ENCODE results near the gene FAM193A. TPM values are rescaled to one million over a fixed set of nuclear protein-coding genes. Genes with fewer than 3 reads are reported as not detected.

The FAM193A gene
- total RNA-seq, 1 donor from 2014 or later, result 19.8 TPM

- TF ChIP-seq CTCF (IDR thresholded peaks at IDR 0.05; ENCODE audit: insufficient read depth, low read length, poor library complexity, severe bottlenecking), result no peak
- Histone ChIP-seq H3K4me3 (ENCODE audit: low read depth, low read length) (no peak overlapping the region), H3K27me3 (ENCODE audit: control insufficient read depth, insufficient read depth, low read length) (no peaks in the 10 kb centered on the region), H3K36me3 (ENCODE audit: control insufficient read depth, insufficient read depth, low read length) (no peaks in the 10 kb centered on the region)
- DNase-seq (ENCODE audit: low read depth), result no peak
These were observed 214.5 kb downstream of the FAM193A start for GRCh38 chr4:2750719-2751605.

- no peak for DNase-seq (ENCODE audit: low read depth)
- H3K4me3 ChIP-seq (ENCODE audit: low read depth, low read length), result no peak overlapping the region
- no peaks in the 10 kb centered on the region for H3K27me3 ChIP-seq (ENCODE audit: control insufficient read depth, insufficient read depth, low read length)
- no peak for TF ChIP-seq CTCF (IDR thresholded peaks at IDR 0.05; ENCODE audit: insufficient read depth, low read length, poor library complexity, severe bottlenecking)
- H3K36me3 ChIP-seq (ENCODE audit: control insufficient read depth, insufficient read depth, low read length), result no peaks in the 10 kb centered on the region
These were observed 217.0 kb downstream of the FAM193A start for GRCh38 chr4:2753436-2753835.

GRCh38 chr4:2754848-2755819 lies 218.7 kb downstream of the FAM193A start:
- H3K36me3 ChIP-seq (ENCODE audit: control insufficient read depth, insufficient read depth, low read length), result no peaks in the 10 kb centered on the region
- TF ChIP-seq CTCF (IDR thresholded peaks at IDR 0.05; ENCODE audit: insufficient read depth, low read length, poor library complexity, severe bottlenecking), result no peak
- DNase-seq (ENCODE audit: low read depth), result no peak
- peak overlapping the region; percentile 83 for H3K4me3 ChIP-seq (ENCODE audit: low read depth, low read length)
- H3K27me3 ChIP-seq (ENCODE audit: control insufficient read depth, insufficient read depth, low read length), result no peaks in the 10 kb centered on the region

- H3K36me3 ChIP-seq (ENCODE audit: control insufficient read depth, insufficient read depth, low read length), result no peaks in the 10 kb centered on the region
- peak within 1 kb of the TSS; percentile 83 for H3K4me3 ChIP-seq (ENCODE audit: low read depth, low read length)
- no peaks in the 10 kb centered on the region for H3K27me3 ChIP-seq (ENCODE audit: control insufficient read depth, insufficient read depth, low read length)
- TF ChIP-seq CTCF (IDR thresholded peaks at IDR 0.05; ENCODE audit: insufficient read depth, low read length, poor library complexity, severe bottlenecking), result no peak
- DNase-seq (ENCODE audit: low read depth), result peak; percentile 19
These were observed 219.6 kb downstream of the FAM193A start, which contains the start of gene TNIP2 for GRCh38 chr4:2755821-2756690. TSS of gene TNIP2 (minus strand) at chr4:2756336. CDS start at chr4:2756289, 47 bp downstream.

GRCh38 chr4:2756691-2757350 lies 220.4 kb downstream of the FAM193A start:
- TF ChIP-seq CTCF (IDR thresholded peaks at IDR 0.05; ENCODE audit: insufficient read depth, low read length, poor library complexity, severe bottlenecking), result no peak
- DNase-seq (ENCODE audit: low read depth), result no peak
- Histone ChIP-seq H3K4me3 (ENCODE audit: low read depth, low read length) (peak overlapping the region; percentile 15), H3K36me3 (ENCODE audit: control insufficient read depth, insufficient read depth, low read length) (no peaks in the 10 kb centered on the region), H3K27me3 (ENCODE audit: control insufficient read depth, insufficient read depth, low read length) (no peaks in the 10 kb centered on the region)

Data from kidney epithelial cell (primary cell).